Epithelial cell of proximal tubule (primary cell): Measurements from ENCODE around the gene PALD1. TPM values are rescaled to one million over a fixed set of nuclear protein-coding genes. Genes with fewer than 3 reads are reported as not detected.

Experiments used
- DNase-seq: peaks from one replicate; pipeline ENCODE4 v3.0.0-alpha.2; 2011; ENCODE audit warnings: low read depth
- H3K4me3 ChIP-seq: 2 replicates; pipeline ENCODE4 v1.5.1; 2011; ENCODE audit warnings: low read depth, mild to moderate bottlenecking, low read length
- CTCF ChIP-seq: conservative IDR thresholded peaks from 2 replicates; pipeline ENCODE4 v1.5.1; 2012; ENCODE audit warnings: low read depth, mild to moderate bottlenecking, low read length
- total RNA-seq: library from RNA; depleted of rRNA; stranded (reverse); fragments of >200 nt; gene quantifications from 2 replicates; pipeline ENCODE4 v1.2.3, GENCODE V29; 2015

PALD1 gene
- total RNA-seq, 1 donor from 2014 or later, result 3.3 TPM

- TF ChIP-seq CTCF, result no peak
- H3K4me3 ChIP-seq, result peak overlapping the region; percentile 23
- DNase-seq, result no peak
These were observed 20.1 kb upstream of the PALD1 start for GRCh38 chr10:70458329-70459060.

- no peak for DNase-seq
- H3K4me3 ChIP-seq, result no peak overlapping the region
- TF ChIP-seq CTCF, result no peak
These were observed 19.4 kb upstream of the PALD1 start for GRCh38 chr10:70459061-70459773.

- TF ChIP-seq CTCF, result no peak
- no peak overlapping the region for H3K4me3 ChIP-seq
- no peak for DNase-seq
These were observed 18.6 kb upstream of the PALD1 start for GRCh38 chr10:70459774-70460490.

- H3K4me3 ChIP-seq, result no peak overlapping the region
- peak; percentile 94 for TF ChIP-seq CTCF
- DNase-seq, result no peak
These were observed 16.9 kb upstream of the PALD1 start for GRCh38 chr10:70461397-70462348.

- DNase-seq, result no peak
- H3K4me3 ChIP-seq, result no peak overlapping the region
- no peak for TF ChIP-seq CTCF
These were observed 16.1 kb upstream of the PALD1 start for GRCh38 chr10:70462349-70462984.

GRCh38 chr10:70465278-70465677 lies 13.3 kb upstream of the PALD1 start:
- H3K4me3 ChIP-seq, result no peak overlapping the region
- DNase-seq, result no peak
- no peak for TF ChIP-seq CTCF
